HG03521 (cell line): ENCODE results near the gene TSSC4.

Experiments used
- ATAC-seq: cut with Tn5 transposase; IDR thresholded peaks from one replicate; pipeline ENCODE4 v1.9.1; 2021; ENCODE audit warnings: mild to moderate bottlenecking, moderate library complexity; ENCODE audit not compliant: unreplicated experiment

The TSSC4 gene

GRCh38 chr11:2446590-2447252 lies 46.2 kb downstream of the TSSC4 start:
- ATAC-seq = no peak

GRCh38 chr11:2447253-2447950 lies 46.9 kb downstream of the TSSC4 start:
- no peak for ATAC-seq

GRCh38 chr11:2447951-2448650 lies 47.6 kb downstream of the TSSC4 start:
- no peak for ATAC-seq

- ATAC-seq = no peak
These were observed 48.4 kb downstream of the TSSC4 start for GRCh38 chr11:2448661-2449547.

- no peak for ATAC-seq
These were observed 49.2 kb downstream of the TSSC4 start for GRCh38 chr11:2449548-2450320.

- no peak for ATAC-seq
These were observed 49.9 kb downstream of the TSSC4 start for GRCh38 chr11:2450321-2451041.

GRCh38 chr11:2451336-2451735 lies 50.8 kb downstream of the TSSC4 start:
- no peak for ATAC-seq

GRCh38 chr11:2451916-2452315 lies 51.4 kb downstream of the TSSC4 start:
- no peak for ATAC-seq

- no peak for ATAC-seq
These were observed 51.9 kb downstream of the TSSC4 start for GRCh38 chr11:2452321-2453012.

GRCh38 chr11:2453436-2453835 lies 52.9 kb downstream of the TSSC4 start:
- ATAC-seq = no peak
